SH-SY5Y (cell line): Measurements from ENCODE around the gene AACS.

Experiments used
- GATA2 ChIP-seq: IDR thresholded peaks from 2 replicates; pipeline ENCODE4 v1.6.1; 2011; ENCODE audit warnings: mild to moderate bottlenecking, low read depth, low read length
- GATA3 ChIP-seq: IDR thresholded peaks from 2 replicates; pipeline ENCODE4 v1.6.1; 2011; ENCODE audit warnings: low read depth, mild to moderate bottlenecking, low read length, moderate library complexity

Gene AACS

GRCh38 chr12:125038976-125039625 is 26.1 kb upstream of the AACS start:
- TF ChIP-seq GATA2 (no peak), GATA3 (no peak)

GRCh38 chr12:125049093-125049458 is 16.2 kb upstream of the AACS start:
- TF ChIP-seq GATA2 (no peak), GATA3 (no peak)

- no peak for TF ChIP-seq GATA2
- TF ChIP-seq GATA3 = no peak
Observed at GRCh38 chr12:125050446-125050845, 14.8 kb upstream of the AACS start.

GRCh38 chr12:125050868-125051267 is 14.4 kb upstream of the AACS start:
- TF ChIP-seq GATA3 = no peak
- TF ChIP-seq GATA2 = no peak

GRCh38 chr12:125053821-125054220 is 11.4 kb upstream of the AACS start:
- TF ChIP-seq GATA3 = no peak
- no peak for TF ChIP-seq GATA2

- TF ChIP-seq GATA2 (no peak), GATA3 (no peak)
Observed at GRCh38 chr12:125055591-125055990, 9.6 kb upstream of the AACS start.

GRCh38 chr12:125056306-125056705 is 8.9 kb upstream of the AACS start:
- TF ChIP-seq GATA3 = no peak
- TF ChIP-seq GATA2 = no peak

GRCh38 chr12:125057708-125058107 is 7.5 kb upstream of the AACS start:
- no peak for TF ChIP-seq GATA2
- TF ChIP-seq GATA3 = no peak

- no peak for TF ChIP-seq GATA2
- TF ChIP-seq GATA3 = no peak
Observed at GRCh38 chr12:125061229-125061628, 4.0 kb upstream of the AACS start.

- no peak for TF ChIP-seq GATA2
- TF ChIP-seq GATA3 = no peak
Observed at GRCh38 chr12:125064492-125064891, 743 bp upstream of the AACS start.

- TF ChIP-seq GATA3 = no peak
- TF ChIP-seq GATA2 = no peak
Observed at GRCh38 chr12:125065919-125066570, 810 bp downstream of the AACS start.

- TF ChIP-seq GATA2 (no peak), GATA3 (no peak)
Observed at GRCh38 chr12:125068391-125068790, 3.2 kb downstream of the AACS start.

GRCh38 chr12:125069616-125070015 is 4.4 kb downstream of the AACS start:
- TF ChIP-seq GATA2 = no peak
- no peak for TF ChIP-seq GATA3

GRCh38 chr12:125070112-125070511 is 4.9 kb downstream of the AACS start:
- no peak for TF ChIP-seq GATA2
- TF ChIP-seq GATA3 = no peak

GRCh38 chr12:125070661-125071390 is 5.6 kb downstream of the AACS start:
- TF ChIP-seq GATA3 (no peak), GATA2 (no peak)

- no peak for TF ChIP-seq GATA3
- no peak for TF ChIP-seq GATA2
Observed at GRCh38 chr12:125071456-125071855, 6.2 kb downstream of the AACS start.
